Astrocyte of the cerebellum (primary cell): Measurements from ENCODE around the gene HAUS2.
"Not testable (repeated sequence)": the region's sequence is repeated elsewhere in the genome, so short reads cannot be mapped to it uniquely, and the experiment has no call there.

Experiments used
- DNase-seq: peaks from one replicate; pipeline ENCODE4 v3.0.0-alpha.2; 2011; ENCODE audit warnings: low read depth
- H3K4me3 ChIP-seq: 2 replicates; pipeline ENCODE4 v1.5.1; 2011; ENCODE audit warnings: mild to moderate bottlenecking, low read depth, low read length, moderate library complexity
- in situ Hi-C: cut with HindIII; loops from 2 replicates; pipeline ENCODE4 v1.10.0; 2017; ENCODE audit warnings: low sequenced_read_pairs
- TF ChIP-seq, protein P1 (sequence below): IDR thresholded peaks from 2 replicates; pipeline ENCODE4 v1.5.1; 2012; ENCODE audit warnings: low read length, low read depth, moderate library complexity, mild to moderate bottlenecking; ENCODE audit errors: missing control alignments

The HAUS2 gene

DNA sequence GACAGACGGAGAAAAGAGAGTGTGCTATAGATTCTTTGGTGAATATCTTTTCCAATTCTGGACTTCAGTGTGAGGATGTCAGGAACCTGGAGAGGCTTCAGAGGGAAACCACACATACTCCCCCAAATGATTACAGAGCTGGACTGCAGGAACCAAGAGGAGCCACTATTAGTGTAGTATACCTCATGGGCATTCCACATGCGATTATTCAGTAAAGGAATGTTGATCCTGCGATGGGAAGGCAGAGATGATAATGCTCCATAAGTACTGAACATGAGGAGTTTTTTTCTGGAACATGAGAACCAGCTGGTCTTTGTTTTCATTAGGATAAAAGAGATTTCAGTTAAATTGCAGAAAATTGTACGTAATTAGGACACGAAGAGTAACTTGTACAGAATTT, 45.5 kb downstream of the HAUS2 start:
- no peak for DNase-seq
- H3K4me3 ChIP-seq, result no peak overlapping the region
- in situ Hi-C loops, result no loop called here
- TF ChIP-seq, protein P1, sequence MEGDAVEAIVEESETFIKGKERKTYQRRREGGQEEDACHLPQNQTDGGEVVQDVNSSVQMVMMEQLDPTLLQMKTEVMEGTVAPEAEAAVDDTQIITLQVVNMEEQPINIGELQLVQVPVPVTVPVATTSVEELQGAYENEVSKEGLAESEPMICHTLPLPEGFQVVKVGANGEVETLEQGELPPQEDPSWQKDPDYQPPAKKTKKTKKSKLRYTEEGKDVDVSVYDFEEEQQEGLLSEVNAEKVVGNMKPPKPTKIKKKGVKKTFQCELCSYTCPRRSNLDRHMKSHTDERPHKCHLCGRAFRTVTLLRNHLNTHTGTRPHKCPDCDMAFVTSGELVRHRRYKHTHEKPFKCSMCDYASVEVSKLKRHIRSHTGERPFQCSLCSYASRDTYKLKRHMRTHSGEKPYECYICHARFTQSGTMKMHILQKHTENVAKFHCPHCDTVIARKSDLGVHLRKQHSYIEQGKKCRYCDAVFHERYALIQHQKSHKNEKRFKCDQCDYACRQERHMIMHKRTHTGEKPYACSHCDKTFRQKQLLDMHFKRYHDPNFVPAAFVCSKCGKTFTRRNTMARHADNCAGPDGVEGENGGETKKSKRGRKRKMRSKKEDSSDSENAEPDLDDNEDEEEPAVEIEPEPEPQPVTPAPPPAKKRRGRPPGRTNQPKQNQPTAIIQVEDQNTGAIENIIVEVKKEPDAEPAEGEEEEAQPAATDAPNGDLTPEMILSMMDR, result no peak

DNA sequence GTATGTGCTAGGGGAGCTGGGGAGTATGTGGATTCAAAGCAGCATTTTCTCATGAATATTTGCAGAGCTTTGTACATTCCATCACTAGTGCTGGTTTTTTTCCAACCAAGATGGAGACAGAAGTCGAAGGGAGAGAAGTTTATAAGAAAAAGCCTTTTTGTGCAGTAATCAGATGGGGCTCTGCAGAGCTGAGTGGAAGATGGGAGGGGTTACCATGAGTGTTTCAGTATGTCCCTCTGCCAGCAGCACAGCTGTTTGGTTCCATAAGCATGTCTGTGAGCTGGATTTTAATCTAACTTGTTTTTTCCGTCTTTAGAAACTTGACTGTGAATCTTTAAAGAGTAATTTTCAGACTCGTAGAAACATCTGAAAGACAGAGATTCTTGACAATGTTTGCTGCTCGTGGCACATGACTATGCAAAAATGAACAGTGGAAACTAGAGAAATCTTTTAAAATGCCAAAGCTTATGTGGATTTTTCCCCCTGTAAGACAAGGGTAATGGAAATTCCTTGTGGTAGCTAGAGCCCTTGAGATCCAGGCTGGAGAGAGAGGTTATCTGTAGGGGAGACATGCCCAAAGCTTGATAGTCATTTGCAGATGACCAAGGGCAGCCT, 47.1 kb downstream of the HAUS2 start:
- TF ChIP-seq, protein P1, result no peak
- in situ Hi-C loops, result no loop called here
- DNase-seq, result no peak
- H3K4me3 ChIP-seq, result no peak overlapping the region

DNA sequence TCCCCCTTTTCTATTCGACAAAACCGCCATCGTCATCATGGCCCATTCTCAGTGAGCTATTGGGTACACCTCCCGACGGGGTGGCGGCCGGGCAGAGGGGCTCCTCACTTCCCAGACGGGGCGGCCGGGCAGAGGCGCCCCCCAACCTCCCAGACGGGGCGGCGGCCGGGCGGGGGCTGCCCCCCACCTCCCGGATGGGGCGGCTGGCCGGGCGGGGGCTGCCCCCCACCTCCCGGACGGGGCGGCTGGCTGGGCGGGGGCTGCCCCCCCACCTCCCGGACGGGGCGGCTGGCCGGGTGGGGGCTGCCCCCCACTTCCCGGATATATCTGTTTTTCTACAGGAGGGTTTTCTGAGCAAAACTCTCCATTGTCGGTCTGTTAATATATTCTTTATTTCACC, 52.7 kb downstream of the HAUS2 start:
- in situ Hi-C loops, DNase-seq, H3K4me3 ChIP-seq: not testable (repeated sequence)

DNA sequence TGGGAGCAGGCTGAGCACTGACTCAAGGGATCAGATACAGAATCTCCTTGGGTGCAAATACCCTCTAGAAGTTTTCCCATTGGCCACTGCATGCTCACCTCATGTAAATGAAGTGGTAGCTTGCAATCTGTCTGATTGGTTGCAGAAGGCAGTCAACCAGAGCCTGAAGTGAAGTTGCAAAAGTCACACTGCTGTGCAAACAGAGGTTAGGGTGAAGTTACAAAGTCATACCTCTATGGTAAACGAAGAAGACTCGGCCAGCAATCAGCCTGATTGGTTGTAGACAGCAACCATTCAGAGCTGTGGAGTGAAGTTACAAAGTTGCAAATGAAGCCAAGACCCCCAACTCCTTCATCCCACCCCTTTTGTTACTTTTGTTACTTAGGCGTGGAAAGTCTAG, 53.9 kb downstream of the HAUS2 start:
- no peak for DNase-seq
- TF ChIP-seq, protein P1, result no peak
- in situ Hi-C loops, result no loop called here
- no peak overlapping the region for H3K4me3 ChIP-seq

DNA sequence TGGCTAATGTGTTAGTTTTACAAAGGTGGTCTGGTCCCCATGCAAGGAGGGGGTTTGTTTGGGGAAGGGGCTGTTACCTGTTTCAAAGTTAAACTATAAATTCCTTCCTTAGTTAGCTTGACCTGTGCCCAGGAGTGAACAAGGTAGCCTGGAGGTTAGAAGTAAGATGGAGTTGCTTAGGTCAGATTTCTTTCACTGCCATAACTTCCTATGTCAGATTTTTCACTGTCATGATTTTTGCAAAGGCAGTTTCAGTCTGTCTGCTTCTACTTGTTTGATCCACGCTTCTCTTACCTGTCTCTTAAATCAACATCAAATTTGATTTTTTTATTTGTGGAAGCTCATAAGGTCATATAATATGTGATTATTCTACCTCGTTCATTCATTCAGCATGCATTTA, 55.3 kb downstream of the HAUS2 start:
- TF ChIP-seq, protein P1, result no peak
- in situ Hi-C loops, result no loop called here
- no peak overlapping the region for H3K4me3 ChIP-seq
- DNase-seq, result no peak

DNA sequence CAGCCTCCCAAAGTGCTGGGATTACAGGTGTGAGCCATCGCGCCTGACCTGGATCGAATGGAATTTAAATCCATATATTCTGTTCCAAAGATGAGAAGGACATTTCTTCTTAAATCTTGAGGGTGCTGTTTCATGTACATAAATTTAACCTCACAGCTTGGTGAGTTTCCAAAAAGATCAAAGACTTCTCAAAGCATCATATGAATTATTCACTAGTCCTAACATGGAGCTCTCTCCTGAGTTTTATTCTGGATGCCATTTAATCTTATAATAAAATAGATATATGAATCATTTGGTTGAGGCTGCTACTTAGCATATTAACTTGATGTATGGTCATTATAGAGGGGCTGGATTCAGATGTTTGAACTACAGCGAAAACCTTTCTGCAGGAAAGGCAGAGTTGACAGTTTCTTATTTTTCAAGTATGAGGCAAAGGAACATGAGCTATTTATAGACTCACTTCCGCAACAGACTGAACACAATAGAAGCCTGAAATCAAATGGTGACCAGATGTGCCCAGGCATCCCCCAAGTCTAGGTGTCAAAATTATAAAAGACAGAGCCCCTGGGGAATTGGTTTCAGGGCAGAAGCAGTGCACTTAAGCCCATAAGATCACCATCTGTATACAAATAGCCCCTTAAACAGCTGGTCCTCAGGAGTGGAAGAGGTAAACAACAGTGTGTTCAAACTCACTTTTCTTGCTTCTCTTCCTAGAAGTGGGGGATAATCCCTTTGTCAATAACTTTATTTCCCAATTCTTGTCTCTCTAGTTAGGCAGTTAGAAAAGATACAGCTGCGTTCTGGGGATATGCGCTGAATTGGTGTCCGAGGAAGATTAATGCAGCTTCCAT, 56.5 kb downstream of the HAUS2 start:
- TF ChIP-seq, protein P1, result no peak
- in situ Hi-C loops, result no loop called here
- H3K4me3 ChIP-seq, result no peak overlapping the region
- no peak for DNase-seq

DNA sequence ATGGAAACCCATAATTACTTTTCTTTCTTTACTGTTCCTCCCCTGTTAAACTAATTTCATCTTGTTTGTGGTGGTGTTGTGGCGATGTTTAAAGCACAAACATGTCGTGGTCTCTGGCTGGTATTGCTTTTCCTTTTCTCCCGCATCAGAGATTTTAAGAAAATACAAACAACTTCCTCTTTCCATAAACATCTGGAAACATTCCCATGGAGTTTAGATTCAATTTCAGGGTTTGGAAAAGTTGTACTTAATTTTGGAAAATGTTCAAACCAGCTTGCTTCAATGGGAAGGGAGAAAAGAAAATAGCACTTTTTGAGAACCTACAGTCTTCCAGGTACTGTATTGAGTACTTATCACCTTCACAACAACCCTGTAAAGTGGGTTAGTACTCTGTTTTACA, 57.2 kb downstream of the HAUS2 start:
- TF ChIP-seq, protein P1, result no peak
- no peak for DNase-seq
- H3K4me3 ChIP-seq, result no peak overlapping the region
- in situ Hi-C loops, result no loop called here
